Mucosa of stomach (tissue), 1 donor: Measurements from ENCODE around the gene CPM.
"Not testable (repeated sequence)": the region's sequence is repeated elsewhere in the genome, so short reads cannot be mapped to it uniquely, and the experiment has no call there.

Experiments used
- H3K27me3 ChIP-seq: one replicate; pipeline ENCODE4 v1.7.0; 2013; ENCODE audit warnings: mild to moderate bottlenecking, low read length; ENCODE audit not compliant: control insufficient read depth, insufficient read depth
- H3K36me3 ChIP-seq: one replicate; pipeline ENCODE4 v1.7.0; 2013; ENCODE audit warnings: low read length; ENCODE audit not compliant: control insufficient read depth, insufficient read depth
- H3K4me1 ChIP-seq: one replicate; pipeline ENCODE4 v1.7.0; 2013; ENCODE audit warnings: mild to moderate bottlenecking, low read length; ENCODE audit not compliant: control insufficient read depth, insufficient read depth
- H3K4me3 ChIP-seq: one replicate; pipeline ENCODE4 v1.7.0; 2013; ENCODE audit warnings: low read length
- H3K9ac ChIP-seq: one replicate; pipeline ENCODE4 v1.7.0; 2013; ENCODE audit warnings: mild to moderate bottlenecking, low read length, moderate library complexity
- H3K9me3 ChIP-seq: one replicate; pipeline ENCODE4 v1.7.0; 2013; ENCODE audit warnings: mild to moderate bottlenecking, low read length, moderate library complexity; ENCODE audit not compliant: control insufficient read depth
- donor health status: Pancreatic carcinoma.

The CPM gene

DNA sequence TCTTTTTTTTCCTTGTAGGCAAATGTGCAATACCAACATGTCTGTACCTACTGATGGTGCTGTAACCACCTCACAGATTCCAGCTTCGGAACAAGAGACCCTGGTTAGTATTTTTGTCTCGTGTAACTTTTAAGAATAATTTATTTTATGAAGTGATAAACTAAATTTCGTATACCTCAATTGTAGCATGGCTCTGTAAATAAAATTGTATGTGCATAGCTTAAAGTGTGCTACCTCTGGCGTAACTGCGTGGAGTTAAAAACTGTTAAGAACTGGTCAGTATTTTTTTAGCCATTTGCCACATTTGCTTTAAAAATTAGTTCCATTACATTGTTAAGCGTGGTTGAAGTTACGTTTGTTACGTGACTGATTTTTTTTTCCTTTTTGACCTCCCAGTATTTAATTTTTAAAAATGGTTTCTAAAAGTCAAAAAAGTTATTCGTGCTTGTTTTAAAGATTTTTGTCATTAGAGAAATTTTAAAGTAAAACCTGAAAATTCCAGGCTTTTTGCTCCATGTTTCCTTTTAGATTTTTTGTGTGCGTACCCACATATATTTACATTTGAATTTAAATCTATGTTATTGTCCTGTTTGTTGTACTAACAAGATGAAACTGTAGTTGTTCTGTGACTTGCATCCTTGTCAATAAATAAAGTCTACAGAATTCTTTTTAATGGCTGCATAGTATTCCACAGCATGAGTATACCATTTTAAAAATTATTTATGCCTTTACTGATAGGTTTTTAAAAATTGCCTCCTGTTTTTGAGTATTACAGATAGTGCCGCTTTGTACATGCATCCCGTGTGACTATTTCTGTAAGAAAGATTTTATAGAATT lies 123.6 kb downstream of the CPM start:
- no peaks in the 10 kb centered on the region for H3K36me3 ChIP-seq
- H3K4me3 ChIP-seq = peak overlapping the region; percentile 83
- H3K4me1 ChIP-seq = peaks cover 14% of the 10 kb centered on the region
- no peaks in the 10 kb centered on the region for H3K9me3 ChIP-seq
- peak overlapping the region; percentile 96 for H3K9ac ChIP-seq
- no peaks in the 10 kb centered on the region for H3K27me3 ChIP-seq

DNA sequence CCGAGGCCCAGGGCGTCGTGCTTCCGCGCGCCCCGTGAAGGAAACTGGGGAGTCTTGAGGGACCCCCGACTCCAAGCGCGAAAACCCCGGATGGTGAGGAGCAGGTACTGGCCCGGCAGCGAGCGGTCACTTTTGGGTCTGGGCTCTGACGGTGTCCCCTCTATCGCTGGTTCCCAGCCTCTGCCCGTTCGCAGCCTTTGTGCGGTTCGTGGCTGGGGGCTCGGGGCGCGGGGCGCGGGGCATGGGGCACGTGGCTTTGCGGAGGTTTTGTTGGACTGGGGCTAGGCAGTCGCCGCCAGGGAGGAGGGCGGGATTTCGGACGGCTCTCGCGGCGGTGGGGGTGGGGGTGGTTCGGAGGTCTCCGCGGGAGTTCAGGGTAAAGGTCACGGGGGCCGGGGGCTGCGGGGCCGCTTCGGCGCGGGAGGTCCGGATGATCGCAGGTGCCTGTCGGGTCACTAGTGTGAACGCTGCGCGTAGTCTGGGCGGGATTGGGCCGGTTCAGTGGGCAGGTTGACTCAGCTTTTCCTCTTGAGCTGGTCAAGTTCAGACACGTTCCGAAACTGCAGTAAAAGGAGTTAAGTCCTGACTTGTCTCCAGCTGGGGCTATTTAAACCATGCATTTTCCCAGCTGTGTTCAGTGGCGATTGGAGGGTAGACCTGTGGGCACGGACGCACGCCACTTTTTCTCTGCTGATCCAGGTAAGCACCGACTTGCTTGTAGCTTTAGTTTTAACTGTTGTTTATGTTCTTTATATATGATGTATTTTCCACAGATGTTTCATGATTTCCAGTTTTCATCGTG lies 124.4 kb downstream of the CPM start:
- no peaks in the 10 kb centered on the region for H3K36me3 ChIP-seq
- H3K9ac ChIP-seq = peak overlapping the region; percentile 96
- peak overlapping the region; percentile 83 for H3K4me3 ChIP-seq
- no peaks in the 10 kb centered on the region for H3K27me3 ChIP-seq
- peaks cover 14% of the 10 kb centered on the region for H3K4me1 ChIP-seq
- H3K9me3 ChIP-seq = no peaks in the 10 kb centered on the region

DNA sequence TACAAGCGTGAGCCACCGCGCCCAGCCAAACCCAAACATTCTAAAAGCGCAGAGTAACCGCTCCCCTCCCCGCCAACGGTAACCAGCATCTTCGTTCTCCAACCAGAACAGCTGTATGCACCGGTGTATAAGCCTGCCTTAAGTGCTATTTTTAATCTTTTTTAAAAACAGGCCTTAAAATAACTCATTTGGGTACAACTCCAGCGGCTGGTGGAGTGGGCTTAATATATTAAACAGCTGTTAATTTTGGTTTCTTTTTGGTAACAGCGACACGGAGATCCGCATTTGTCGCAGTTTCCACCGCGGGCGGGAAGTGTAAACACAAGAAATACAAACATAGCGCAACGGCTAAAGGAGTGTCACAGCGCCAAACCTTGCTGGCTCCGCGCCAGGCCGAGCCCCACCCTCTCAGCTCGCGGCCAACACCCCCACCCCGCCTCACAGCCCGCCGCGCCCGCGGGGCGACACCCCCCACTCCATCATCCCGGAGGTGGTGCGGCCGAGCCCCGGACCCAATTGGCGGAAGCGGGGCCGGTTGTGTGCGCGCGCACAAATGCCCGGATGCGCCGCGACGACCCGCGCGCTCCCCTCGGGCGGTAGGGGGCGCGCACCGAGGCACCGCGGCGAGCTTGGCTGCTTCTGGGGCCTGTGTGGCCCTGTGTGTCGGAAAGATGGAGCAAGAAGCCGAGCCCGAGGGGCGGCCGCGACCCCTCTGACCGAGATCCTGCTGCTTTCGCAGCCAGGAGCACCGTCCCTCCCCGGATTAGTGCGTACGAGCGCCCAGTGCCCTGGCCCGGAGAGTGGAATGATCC lies 125.2 kb downstream of the CPM start, which contains the start of gene MDM2:
MDM2 (plus strand) TSS at position 602 of the 812 bp plus-strand sequence. CDS start 301 bp downstream, outside the sequence.
- Histone ChIP-seq H3K4me3 (peak within 1 kb of the TSS; percentile 83), H3K27me3 (no peaks in the 10 kb centered on the region), H3K9me3 (no peaks in the 10 kb centered on the region), H3K36me3 (no peaks in the 10 kb centered on the region), H3K9ac (peak within 1 kb of the TSS; percentile 96), H3K4me1 (peaks cover 14% of the 10 kb centered on the region)

DNA sequence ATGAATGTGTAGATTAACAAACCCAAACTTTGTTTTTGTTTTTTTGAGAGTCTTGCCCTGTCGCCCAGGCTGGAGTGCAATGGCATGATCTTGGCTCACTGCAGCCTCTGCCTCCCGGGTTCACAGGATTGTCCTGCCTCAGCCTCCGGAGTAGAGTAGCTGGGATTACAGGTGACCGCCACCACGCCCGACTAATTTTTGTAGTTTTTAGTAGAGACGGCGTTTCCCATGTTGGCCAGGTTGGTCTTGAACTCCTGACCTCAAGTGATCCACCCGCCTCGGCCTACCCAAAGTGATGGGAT lies 125.7 kb downstream of the CPM start:
- not testable (repeated sequence) for H3K36me3 ChIP-seq, H3K27me3 ChIP-seq, H3K9me3 ChIP-seq
- Histone ChIP-seq H3K4me1 (peaks cover 14% of the 10 kb centered on the region), H3K4me3 (peak overlapping the region; percentile 74), H3K9ac (peak overlapping the region; percentile 96)

GRCh38 chr12:68806488-68807237 lies 126.3 kb downstream of the CPM start:
- H3K27me3 ChIP-seq = no peaks in the 10 kb centered on the region
- H3K4me1 ChIP-seq = peaks cover 12% of the 10 kb centered on the region
- no peak overlapping the region for H3K9ac ChIP-seq
- H3K36me3 ChIP-seq = no peaks in the 10 kb centered on the region
- H3K4me3 ChIP-seq = no peak overlapping the region
- H3K9me3 ChIP-seq = no peaks in the 10 kb centered on the region

DNA sequence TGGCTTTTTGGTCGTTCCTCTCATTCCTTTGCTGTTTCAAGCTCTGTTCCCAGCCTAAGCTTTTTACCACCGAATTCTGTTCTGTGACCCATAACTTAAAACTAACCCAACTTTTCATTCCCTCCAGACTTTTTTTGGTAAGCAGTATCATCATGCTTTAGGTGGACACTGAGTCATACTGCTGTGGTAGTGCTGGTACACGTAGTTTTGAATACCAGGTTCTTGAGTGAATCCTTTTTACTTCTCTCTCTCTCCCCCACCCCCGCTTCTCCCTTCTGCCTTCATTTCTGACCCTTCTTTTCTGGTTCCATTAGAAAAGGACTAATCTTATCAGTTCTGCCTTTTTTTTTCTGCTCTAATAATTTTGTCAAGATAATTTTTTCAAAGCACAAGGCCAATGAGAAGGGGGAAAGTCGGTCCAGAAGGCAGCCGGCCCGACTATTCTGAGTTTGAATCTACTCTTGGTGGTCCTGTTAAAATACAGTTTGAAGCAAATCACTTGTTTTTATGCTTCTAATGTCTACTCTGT lies 127.3 kb downstream of the CPM start:
- Histone ChIP-seq H3K9me3 (no peaks in the 10 kb centered on the region), H3K4me3 (no peak overlapping the region), H3K27me3 (no peaks in the 10 kb centered on the region), H3K4me1 (peaks cover 6% of the 10 kb centered on the region), H3K9ac (no peak overlapping the region), H3K36me3 (no peaks in the 10 kb centered on the region)

GRCh38 chr12:68804657-68805591 lies 128.0 kb downstream of the CPM start:
- Histone ChIP-seq H3K9ac (no peak overlapping the region), H3K36me3 (no peaks in the 10 kb centered on the region), H3K4me1 (peaks cover 6% of the 10 kb centered on the region), H3K9me3 (no peaks in the 10 kb centered on the region), H3K27me3 (no peaks in the 10 kb centered on the region), H3K4me3 (no peak overlapping the region)

- Histone ChIP-seq H3K9ac (no peak overlapping the region), H3K9me3 (no peaks in the 10 kb centered on the region), H3K36me3 (no peaks in the 10 kb centered on the region), H3K4me3 (no peak overlapping the region), H3K4me1 (peaks cover 6% of the 10 kb centered on the region), H3K27me3 (no peaks in the 10 kb centered on the region)
Measured at GRCh38 chr12:68803948-68804656, 128.9 kb downstream of the CPM start.

DNA sequence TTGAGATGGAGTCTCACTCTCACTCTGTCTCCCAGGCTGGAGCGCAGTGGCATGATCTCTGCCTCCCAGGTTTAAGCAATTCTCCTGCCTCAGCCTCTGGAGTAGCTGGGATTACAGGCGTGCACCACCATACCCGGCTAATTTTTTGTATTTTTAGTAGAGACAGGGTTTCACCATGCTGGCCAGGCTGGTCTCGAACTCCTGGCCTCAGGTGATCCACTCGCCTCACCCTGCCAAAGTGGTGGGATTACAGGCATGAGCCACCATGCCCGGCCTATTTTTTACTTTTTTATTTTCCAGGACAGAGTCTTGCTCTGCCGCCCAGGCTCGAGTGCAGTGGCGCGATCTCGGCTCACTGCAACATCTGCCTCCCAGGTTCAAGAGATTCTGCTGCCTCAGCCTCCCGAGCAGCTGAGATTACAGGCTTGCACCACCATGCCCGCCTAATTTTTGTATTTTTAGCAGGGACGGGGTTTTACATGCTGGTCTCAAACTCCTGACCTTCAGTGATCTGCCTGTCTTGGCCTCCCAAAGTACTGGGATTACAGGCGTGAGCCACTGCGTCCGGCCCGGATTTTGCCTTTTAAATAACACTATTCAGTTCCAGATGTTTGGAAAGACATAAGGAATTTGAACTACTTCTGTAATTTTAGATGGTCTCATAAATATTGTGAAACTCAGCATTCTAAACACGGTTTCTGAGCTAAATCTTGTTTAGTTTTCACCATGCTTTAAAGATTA lies 129.9 kb downstream of the CPM start:
- not testable (repeated sequence) for H3K4me1 ChIP-seq, H3K9ac ChIP-seq

GRCh38 chr12:68802372-68802745 lies 130.6 kb downstream of the CPM start:
- not testable (repeated sequence) for H3K4me1 ChIP-seq, H3K4me3 ChIP-seq, H3K27me3 ChIP-seq, H3K9ac ChIP-seq, H3K36me3 ChIP-seq, H3K9me3 ChIP-seq

More for the DNA sequence above, 129.9 kb downstream of the CPM start:
- not testable (repeated sequence) for H3K9me3 ChIP-seq, H3K36me3 ChIP-seq, H3K27me3 ChIP-seq, H3K4me3 ChIP-seq
